Breast epithelium (tissue), 3 donors: ENCODE results near the gene MACROD2.

Source experiments
- POLR2A ChIP-seq: fragments of 450-650 bp; IDR thresholded peaks from one replicate; pipeline ENCODE4 v1.6.1; 2016; ENCODE audit warnings: antibody characterized with exemption, mild to moderate bottlenecking, moderate library complexity
- POLR2AphosphoS5 ChIP-seq, 3 donors: sonication (generic); formaldehyde crosslinking; IDR thresholded peaks; one replicate each; pipeline ENCODE4 v1.6.1; 2017; ENCODE audit warnings: antibody characterized with exemption in 3 of 3
- TF ChIP-seq, protein P1 (sequence below), 3 donors: fragments of 450-650 bp; IDR thresholded peaks; one replicate each; pipeline ENCODE4 v1.5.1; 2016 to 2017; ENCODE audit warnings: antibody characterized with exemption in 3 of 3, mild to moderate bottlenecking in 3 of 3, moderate library complexity in 3 of 3

GRCh38 chr20:15931897-15932296 is 1936.6 kb downstream of the MACROD2 start:
- TF ChIP-seq, protein P1, sequence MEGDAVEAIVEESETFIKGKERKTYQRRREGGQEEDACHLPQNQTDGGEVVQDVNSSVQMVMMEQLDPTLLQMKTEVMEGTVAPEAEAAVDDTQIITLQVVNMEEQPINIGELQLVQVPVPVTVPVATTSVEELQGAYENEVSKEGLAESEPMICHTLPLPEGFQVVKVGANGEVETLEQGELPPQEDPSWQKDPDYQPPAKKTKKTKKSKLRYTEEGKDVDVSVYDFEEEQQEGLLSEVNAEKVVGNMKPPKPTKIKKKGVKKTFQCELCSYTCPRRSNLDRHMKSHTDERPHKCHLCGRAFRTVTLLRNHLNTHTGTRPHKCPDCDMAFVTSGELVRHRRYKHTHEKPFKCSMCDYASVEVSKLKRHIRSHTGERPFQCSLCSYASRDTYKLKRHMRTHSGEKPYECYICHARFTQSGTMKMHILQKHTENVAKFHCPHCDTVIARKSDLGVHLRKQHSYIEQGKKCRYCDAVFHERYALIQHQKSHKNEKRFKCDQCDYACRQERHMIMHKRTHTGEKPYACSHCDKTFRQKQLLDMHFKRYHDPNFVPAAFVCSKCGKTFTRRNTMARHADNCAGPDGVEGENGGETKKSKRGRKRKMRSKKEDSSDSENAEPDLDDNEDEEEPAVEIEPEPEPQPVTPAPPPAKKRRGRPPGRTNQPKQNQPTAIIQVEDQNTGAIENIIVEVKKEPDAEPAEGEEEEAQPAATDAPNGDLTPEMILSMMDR (IDR thresholded peaks at IDR 0.05), result no peak
- TF ChIP-seq POLR2A (no peak), POLR2AphosphoS5 (IDR thresholded peaks at IDR 0.05) (no peak)
